Fibroblast of villous mesenchyme (primary cell): ENCODE results near the gene RASGRF1. TPM values are rescaled to one million over a fixed set of nuclear protein-coding genes. Genes with fewer than 3 reads are reported as not detected.

Experiments used
- DNase-seq: peaks from one replicate; pipeline ENCODE4 v3.0.0-alpha.2; 2010; ENCODE audit warnings: low read depth
- H3K4me3 ChIP-seq: 2 replicates; pipeline ENCODE4 v1.5.1; 2011; ENCODE audit warnings: low read depth, mild to moderate bottlenecking, low read length
- total RNA-seq: library from RNA; depleted of rRNA; stranded (reverse); fragments of >200 nt; gene quantifications from 2 replicates; pipeline ENCODE4 v1.2.3, GENCODE V29; 2012
- TF ChIP-seq, protein P1 (sequence below): IDR thresholded peaks from 2 replicates; pipeline ENCODE4 v1.5.1; 2012; ENCODE audit warnings: low read depth, mild to moderate bottlenecking, low read length; ENCODE audit not compliant: insufficient read depth

RASGRF1 gene
- total RNA-seq, 1 donor = 0.43 TPM

DNA sequence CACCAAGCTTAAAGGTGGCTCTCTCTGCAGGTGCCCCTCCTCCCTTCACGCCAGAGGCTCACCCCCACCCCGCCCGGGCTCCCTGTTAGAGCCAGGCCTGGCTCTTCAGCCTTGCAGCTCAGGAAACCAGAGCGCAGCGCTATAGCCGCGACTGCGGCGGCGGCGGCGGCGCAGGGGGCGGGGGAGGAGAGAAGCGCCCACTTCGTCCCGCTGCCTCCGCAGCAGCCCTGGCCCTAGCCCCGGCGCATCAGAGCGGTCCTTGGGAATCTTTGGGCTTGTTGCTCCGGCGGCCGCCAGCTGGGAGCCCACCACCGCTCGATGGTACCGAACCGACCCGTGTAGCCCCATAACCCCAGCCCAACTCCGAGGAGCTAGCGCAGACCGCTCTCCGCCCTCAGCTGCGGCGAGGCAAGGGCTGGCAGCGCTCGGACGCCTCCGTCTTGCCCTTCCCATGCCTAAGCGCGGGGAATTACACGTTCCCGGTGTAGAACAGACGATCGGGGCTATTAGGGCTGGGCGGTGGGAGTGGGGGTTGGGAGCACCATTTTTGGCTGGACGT, 1.2 kb downstream of the RASGRF1 start:
- H3K4me3 ChIP-seq = no peak overlapping the region
- DNase-seq = no peak
- TF ChIP-seq, protein P1, sequence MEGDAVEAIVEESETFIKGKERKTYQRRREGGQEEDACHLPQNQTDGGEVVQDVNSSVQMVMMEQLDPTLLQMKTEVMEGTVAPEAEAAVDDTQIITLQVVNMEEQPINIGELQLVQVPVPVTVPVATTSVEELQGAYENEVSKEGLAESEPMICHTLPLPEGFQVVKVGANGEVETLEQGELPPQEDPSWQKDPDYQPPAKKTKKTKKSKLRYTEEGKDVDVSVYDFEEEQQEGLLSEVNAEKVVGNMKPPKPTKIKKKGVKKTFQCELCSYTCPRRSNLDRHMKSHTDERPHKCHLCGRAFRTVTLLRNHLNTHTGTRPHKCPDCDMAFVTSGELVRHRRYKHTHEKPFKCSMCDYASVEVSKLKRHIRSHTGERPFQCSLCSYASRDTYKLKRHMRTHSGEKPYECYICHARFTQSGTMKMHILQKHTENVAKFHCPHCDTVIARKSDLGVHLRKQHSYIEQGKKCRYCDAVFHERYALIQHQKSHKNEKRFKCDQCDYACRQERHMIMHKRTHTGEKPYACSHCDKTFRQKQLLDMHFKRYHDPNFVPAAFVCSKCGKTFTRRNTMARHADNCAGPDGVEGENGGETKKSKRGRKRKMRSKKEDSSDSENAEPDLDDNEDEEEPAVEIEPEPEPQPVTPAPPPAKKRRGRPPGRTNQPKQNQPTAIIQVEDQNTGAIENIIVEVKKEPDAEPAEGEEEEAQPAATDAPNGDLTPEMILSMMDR = no peak

DNA sequence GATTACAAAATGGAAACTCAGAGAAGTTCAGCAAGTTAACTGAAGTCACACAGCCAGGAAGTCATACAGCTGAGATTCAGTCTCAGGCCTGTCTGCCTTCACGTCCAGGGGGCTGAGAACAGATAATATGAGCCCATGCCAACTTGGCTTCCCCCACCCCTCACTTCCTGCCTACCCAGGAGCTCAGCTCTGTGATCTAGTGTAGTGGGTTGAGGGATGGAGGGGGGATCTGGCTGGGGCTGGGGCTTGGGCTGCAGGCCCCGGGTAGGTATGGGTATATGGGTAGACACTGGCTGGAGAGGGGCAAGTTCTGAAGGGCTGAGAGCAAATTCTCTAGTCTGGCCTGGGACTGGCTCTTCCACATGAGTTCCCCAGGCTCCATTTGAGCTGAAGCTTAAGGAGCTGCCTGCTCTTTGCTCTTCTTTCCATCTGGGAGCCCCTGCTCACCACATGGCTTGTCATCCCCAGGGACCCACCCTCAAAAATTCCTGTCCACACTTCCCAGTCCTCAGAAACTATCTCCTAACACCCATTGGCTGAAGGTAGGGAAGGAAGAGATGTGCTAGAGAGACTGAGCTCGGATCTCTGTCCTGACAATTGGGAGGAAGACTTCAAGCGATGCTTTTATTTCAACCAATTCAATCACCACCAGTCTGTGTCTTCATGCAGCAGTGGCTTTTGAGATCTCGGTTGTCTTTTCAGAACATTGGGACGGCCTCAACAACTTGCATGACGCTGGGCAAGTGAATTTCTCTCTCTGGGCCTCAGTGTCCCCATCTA, 2.0 kb downstream of the RASGRF1 start:
- no peak for DNase-seq
- TF ChIP-seq, protein P1 = no peak
- no peak overlapping the region for H3K4me3 ChIP-seq

DNA sequence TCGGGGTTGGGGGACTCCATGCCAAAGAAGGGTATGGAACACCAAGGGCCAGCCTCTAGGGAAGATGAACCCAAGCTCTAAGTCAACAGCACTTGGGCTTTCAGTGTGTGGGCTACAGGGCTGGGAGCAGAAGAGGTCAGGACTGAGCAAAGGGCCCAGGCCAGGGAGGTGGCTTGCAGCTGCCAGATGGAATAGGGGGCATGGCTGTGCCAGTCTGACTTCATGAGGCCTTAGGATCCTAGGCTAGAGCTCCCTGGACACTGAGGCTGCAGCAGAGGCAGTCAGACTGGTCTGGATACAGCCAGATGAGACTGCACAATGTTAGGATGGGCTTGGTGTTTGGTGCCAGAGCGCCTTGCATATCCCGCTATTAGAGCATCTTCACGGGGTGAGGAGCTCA, 3.8 kb downstream of the RASGRF1 start:
- no peak for DNase-seq
- TF ChIP-seq, protein P1 = no peak

DNA sequence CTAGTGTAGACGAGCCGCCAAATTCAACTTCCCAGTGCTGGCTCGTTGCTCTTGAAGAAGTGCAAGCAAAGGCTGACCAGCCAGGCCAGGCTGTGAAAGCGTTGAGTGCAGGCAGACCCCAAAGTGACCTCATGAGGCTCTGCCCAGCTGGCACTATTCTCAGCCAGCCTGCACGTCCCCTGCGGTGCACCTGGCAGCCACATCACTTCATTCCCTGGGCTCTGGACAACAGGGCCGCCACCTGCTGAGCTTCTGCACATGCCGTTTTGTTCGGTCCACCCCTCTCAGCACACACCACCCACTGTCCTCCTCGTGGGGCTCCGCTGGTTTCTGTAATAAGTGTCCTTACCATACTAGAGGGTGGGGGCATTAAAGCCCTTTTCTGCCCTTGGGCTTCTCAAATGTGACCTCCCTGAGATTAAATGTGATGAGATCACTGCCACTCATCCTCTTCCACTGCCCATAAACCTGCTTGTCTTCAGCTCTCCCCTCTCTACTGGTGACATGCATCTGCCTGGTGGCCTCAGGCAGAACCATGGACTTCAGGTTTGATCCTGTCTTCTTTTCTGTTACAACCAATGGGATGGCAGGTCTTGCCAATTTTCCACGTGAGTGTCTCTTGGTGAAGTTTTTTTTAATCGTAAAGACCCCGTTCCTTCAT, 6.1 kb downstream of the RASGRF1 start:
- H3K4me3 ChIP-seq = no peak overlapping the region
- no peak for DNase-seq
- TF ChIP-seq, protein P1 = no peak

More for the DNA sequence above, 3.8 kb downstream of the RASGRF1 start:
- H3K4me3 ChIP-seq = no peak overlapping the region

DNA sequence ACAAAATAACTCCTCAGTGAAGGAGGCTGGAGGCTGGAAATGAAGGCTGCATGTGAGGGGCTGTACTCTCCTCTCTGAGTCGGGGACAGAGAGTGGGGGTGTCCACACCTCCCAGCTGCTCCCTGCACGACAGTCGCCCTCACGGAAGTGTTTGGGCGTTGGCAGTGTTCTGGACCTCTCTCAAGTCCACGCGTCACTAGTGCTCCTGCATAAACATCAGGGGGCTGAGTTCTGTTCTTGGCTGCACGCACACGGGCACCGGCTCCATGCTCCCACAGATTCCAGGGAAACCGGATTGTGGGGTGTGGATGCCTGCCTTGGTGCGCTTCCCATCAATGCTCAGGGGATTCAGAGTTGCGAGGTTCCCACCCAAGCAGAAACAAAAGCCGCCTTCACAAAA, 7.4 kb downstream of the RASGRF1 start:
- TF ChIP-seq, protein P1 = no peak
- H3K4me3 ChIP-seq = no peak overlapping the region
- no peak for DNase-seq

DNA sequence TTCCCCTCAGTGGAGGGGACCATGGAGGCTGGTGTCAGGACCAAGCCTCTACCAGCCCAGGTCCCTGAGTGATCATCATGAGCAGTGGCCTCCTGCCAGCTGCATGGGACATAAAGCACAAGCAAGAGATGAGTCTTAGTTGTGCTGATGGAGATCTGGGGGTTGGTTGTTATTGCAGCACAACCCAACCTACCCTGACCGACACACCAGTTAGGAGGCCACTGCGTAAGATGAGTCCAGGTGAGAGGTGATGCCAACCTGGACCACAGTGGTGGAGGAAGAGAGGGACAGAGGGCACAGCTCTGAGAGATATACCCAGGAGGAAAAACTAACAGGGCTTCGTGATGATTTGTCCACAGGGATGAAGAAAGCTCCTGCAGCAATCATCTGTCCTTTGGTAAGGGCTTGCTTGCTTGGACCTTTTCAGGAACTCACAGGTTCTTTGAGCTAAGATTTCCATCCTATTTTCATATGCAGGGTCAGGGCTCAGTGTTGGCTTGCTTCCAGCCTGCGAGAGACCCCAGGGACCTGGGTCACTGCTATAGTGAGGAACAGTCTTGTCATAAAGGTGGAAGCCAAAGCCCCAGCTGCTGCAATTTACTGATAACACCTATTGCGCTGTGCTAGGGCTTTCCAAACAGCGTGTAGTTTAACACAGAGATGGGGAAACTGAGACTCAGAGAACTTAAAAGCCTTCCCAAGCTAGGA, 8.1 kb downstream of the RASGRF1 start:
- TF ChIP-seq, protein P1 = no peak
- no peak for DNase-seq
- H3K4me3 ChIP-seq = no peak overlapping the region
